Measurements from ENCODE around the gene EPC2. TPM values are rescaled to one million over a fixed set of nuclear protein-coding genes. Genes with fewer than 3 reads are reported as not detected.
"Not testable (repeated sequence)": the region's sequence is repeated elsewhere in the genome, so short reads cannot be mapped to it uniquely, and the experiment has no call there.

EPC2 gene
- total RNA-seq, 1 experiment from 2014 or later, result 20.3 TPM

DNA sequence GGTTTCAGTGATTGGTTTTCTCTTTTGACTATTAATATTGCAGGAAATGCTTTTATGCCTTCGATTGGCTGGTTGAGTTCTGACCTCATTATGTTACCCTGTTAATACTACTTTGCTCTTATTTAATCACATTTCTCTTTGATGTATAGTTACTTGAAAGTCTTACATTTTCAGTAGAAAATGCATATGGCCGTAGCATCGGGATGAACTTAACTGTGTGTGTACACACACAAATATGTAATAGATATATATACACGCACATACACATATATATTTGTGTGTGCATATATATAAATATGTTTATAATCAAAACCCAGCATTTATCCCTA is 1.6 kb downstream of the EPC2 start (continued):
- TF ChIP-seq ATF2 (CRISPR knock-in tag; IDR thresholded peaks at IDR 0.05; ENCODE audit: borderline replicate concordance, low read depth) (no peak), STAT6 (CRISPR knock-in tag; conservative IDR thresholded peaks at IDR 0.05; ENCODE audit: low read depth) (no peak), CBFB (CRISPR knock-in tag; IDR thresholded peaks at IDR 0.05; ENCODE audit: low read depth) (no peak), OVOL2 (CRISPR knock-in tag; IDR thresholded peaks at IDR 0.05; ENCODE audit: borderline replicate concordance) (no peak), JUN (CRISPR knock-in tag; IDR thresholded peaks at IDR 0.05) (no peak)
- TF ChIP-seq, protein P1, sequence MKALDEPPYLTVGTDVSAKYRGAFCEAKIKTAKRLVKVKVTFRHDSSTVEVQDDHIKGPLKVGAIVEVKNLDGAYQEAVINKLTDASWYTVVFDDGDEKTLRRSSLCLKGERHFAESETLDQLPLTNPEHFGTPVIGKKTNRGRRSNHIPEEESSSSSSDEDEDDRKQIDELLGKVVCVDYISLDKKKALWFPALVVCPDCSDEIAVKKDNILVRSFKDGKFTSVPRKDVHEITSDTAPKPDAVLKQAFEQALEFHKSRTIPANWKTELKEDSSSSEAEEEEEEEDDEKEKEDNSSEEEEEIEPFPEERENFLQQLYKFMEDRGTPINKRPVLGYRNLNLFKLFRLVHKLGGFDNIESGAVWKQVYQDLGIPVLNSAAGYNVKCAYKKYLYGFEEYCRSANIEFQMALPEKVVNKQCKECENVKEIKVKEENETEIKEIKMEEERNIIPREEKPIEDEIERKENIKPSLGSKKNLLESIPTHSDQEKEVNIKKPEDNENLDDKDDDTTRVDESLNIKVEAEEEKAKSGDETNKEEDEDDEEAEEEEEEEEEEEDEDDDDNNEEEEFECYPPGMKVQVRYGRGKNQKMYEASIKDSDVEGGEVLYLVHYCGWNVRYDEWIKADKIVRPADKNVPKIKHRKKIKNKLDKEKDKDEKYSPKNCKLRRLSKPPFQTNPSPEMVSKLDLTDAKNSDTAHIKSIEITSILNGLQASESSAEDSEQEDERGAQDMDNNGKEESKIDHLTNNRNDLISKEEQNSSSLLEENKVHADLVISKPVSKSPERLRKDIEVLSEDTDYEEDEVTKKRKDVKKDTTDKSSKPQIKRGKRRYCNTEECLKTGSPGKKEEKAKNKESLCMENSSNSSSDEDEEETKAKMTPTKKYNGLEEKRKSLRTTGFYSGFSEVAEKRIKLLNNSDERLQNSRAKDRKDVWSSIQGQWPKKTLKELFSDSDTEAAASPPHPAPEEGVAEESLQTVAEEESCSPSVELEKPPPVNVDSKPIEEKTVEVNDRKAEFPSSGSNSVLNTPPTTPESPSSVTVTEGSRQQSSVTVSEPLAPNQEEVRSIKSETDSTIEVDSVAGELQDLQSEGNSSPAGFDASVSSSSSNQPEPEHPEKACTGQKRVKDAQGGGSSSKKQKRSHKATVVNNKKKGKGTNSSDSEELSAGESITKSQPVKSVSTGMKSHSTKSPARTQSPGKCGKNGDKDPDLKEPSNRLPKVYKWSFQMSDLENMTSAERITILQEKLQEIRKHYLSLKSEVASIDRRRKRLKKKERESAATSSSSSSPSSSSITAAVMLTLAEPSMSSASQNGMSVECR (CRISPR knock-in tag; IDR thresholded peaks at IDR 0.05; ENCODE audit: borderline replicate concordance), result no peak

GRCh38 chr2:148647711-148648110 is 3.2 kb downstream of the EPC2 start:
- POLR2A ChIA-PET; H3K9me3 Mint-ChIP-seq; H3K4me3 Mint-ChIP-seq; H3K36me3 Mint-ChIP-seq; ATAC-seq; H3K27ac Mint-ChIP-seq; H3K27me3 Mint-ChIP-seq (ENCODE audit: low read depth); DNase-seq (ENCODE audit: low spot score): not testable (repeated sequence)
- CTCF ChIA-PET, result interaction anchor here (0.6 kb wide), 1 partner anchor 125 kb away, joined by 3 read pairs; no protein-coding TSS in a partner anchor
- H3K4me1 Mint-ChIP-seq, result peaks cover 46% of the 10 kb centered on the region

GRCh38 chr2:148649936-148650335 is 5.4 kb downstream of the EPC2 start:
- DNase-seq (ENCODE audit: low spot score) (no peak), ATAC-seq (no peak)
- Mint-ChIP-seq H3K27me3 (ENCODE audit: low read depth) (no peaks in the 10 kb centered on the region), H3K27ac (no peak overlapping the region), H3K9me3 (no peaks in the 10 kb centered on the region), H3K4me1 (peaks cover 54% of the 10 kb centered on the region), H3K4me3 (no peak overlapping the region), H3K36me3 (no peaks in the 10 kb centered on the region)
- CTCF ChIA-PET, result no interaction called here
- POLR2A ChIA-PET, result interaction anchor here (0.5 kb wide), 1 partner anchor 13 kb away, joined by 4 read pairs; no protein-coding TSS in a partner anchor
- TF ChIP-seq TEAD4 (CRISPR knock-in tag; IDR thresholded peaks at IDR 0.05) (no peak), ZNF281 (CRISPR knock-in tag; IDR thresholded peaks at IDR 0.05) (no peak), E2F5 (CRISPR knock-in tag; IDR thresholded peaks at IDR 0.05) (no peak), SMAD3 (CRISPR knock-in tag; IDR thresholded peaks at IDR 0.05; ENCODE audit: borderline replicate concordance) (no peak)
- TF ChIP-seq, protein P2, sequence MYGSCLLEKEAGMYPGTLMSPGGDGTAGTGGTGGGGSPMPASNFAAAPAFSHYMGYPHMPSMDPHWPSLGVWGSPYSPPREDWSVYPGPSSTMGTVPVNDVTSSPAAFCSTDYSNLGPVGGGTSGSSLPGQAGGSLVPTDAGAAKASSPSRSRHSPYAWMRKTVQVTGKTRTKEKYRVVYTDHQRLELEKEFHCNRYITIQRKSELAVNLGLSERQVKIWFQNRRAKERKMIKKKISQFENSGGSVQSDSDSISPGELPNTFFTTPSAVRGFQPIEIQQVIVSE (CRISPR knock-in tag; IDR thresholded peaks at IDR 0.05; ENCODE audit: borderline replicate concordance), result no peak
- TF ChIP-seq, protein P3, sequence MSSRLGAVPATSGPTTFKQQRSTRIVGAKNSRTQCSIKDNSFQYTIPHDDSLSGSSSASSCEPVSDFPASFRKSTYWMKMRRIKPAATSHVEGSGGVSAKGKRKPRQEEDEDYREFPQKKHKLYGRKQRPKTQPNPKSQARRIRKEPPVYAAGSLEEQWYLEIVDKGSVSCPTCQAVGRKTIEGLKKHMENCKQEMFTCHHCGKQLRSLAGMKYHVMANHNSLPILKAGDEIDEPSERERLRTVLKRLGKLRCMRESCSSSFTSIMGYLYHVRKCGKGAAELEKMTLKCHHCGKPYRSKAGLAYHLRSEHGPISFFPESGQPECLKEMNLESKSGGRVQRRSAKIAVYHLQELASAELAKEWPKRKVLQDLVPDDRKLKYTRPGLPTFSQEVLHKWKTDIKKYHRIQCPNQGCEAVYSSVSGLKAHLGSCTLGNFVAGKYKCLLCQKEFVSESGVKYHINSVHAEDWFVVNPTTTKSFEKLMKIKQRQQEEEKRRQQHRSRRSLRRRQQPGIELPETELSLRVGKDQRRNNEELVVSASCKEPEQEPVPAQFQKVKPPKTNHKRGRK (CRISPR knock-in tag; IDR thresholded peaks at IDR 0.05; ENCODE audit: borderline replicate concordance), result no peak
- TF ChIP-seq, protein P4, sequence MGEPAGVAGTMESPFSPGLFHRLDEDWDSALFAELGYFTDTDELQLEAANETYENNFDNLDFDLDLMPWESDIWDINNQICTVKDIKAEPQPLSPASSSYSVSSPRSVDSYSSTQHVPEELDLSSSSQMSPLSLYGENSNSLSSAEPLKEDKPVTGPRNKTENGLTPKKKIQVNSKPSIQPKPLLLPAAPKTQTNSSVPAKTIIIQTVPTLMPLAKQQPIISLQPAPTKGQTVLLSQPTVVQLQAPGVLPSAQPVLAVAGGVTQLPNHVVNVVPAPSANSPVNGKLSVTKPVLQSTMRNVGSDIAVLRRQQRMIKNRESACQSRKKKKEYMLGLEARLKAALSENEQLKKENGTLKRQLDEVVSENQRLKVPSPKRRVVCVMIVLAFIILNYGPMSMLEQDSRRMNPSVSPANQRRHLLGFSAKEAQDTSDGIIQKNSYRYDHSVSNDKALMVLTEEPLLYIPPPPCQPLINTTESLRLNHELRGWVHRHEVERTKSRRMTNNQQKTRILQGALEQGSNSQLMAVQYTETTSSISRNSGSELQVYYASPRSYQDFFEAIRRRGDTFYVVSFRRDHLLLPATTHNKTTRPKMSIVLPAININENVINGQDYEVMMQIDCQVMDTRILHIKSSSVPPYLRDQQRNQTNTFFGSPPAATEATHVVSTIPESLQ (CRISPR knock-in tag; IDR thresholded peaks at IDR 0.05), result no peak

Data from WTC11 (cell line).